ENCODE measurements around the gene OR2AK2.

- no peak for TF ChIP-seq CTCF (IDR thresholded peaks at IDR 0.05 in 4 of 5, conservative IDR thresholded peaks at IDR 0.05 in 1 of 5)
- no peak for TF ChIP-seq POLR2A (IDR thresholded peaks at IDR 0.05)
These were observed 3.2 kb upstream of the OR2AK2 start for GRCh38 chr1:247961791-247962190.
